NCI-H774 (cell line): Measurements from ENCODE around the gene PHTF2.
A peak's percentile ranks its signal among the peaks of the same experiment; 100 is the strongest.

Source experiments
- DNase-seq: peaks from one replicate; lab custom pipeline; 2025; lab: John Stamatoyannopoulos, UW

The PHTF2 gene

DNA sequence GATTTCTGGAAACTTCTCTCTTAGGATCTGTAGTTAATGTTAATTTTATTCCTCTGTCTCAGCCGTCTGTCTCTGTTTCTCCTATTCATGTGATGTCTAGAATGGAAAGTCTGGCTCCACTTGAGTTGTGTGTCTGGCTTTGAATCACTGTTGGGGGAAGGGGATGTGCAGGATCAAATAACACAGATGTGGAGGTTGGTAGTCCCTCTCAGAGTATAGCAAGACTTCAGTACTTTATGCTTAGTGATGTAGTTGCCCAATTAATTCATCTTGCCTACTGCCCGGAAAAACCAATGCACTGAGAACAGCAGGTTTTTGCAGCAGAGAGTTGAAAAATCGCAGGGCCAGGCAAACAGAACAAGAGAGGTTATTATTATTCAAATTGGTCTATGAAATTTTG is 79.2 kb downstream of the PHTF2 start:
- DNase-seq: no peak

DNA sequence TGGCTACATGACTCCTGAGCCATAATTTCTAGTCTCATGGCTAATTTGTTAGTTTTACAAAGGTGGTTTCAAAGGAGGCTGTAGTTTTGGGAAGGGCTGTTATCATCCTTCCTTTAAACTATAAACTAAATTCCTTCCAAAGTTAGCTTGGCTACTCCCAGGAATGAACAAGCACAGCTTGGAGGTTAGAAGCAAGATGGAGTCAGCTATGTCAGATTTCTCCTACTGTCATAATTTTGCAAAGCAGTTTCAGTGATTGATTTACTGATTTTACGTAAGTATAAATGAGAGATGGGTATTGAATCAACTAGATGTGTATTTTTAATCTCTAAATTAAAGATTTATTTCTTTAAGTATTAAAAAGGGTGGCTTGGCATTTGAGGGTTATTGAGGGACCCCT is 79.9 kb downstream of the PHTF2 start:
- DNase-seq: no peak

DNA sequence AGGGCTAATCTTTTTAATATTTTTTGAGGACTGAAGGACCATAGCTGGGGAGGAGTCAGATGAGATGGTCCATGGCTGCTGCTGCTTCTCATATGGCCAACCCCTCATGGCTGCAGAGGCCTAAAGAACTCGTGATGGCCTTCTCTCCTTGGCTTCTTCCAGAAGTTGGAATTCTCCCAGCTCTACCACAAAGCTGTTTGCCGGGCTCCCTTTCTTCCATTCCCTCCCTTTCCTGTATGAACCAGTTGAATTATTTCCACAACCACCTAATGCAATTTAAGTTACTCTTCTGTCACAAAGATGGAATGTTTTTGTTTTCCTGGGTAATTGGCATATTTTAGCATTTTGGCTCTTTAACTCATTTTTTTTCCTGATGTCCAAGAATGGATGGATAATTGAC is 80.7 kb downstream of the PHTF2 start:
- no peak for DNase-seq

DNA sequence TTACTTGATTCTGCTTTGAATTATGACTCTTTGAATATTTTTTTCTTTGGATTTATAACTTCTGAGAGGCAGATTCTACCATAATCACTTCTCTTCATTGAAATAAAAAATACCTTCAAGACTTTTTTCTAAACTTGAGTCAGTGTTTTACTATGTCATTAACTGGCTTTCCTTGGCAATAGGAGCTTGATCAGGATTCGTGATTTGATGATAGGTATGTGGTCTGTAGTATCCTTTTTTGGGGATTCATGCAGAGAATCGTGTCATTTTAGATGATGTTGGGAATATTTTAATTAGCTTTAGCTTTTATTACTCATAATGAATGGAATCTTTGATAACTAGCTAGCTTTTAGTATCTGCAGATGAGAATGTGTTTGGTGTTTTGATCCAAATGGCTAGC is 83.3 kb downstream of the PHTF2 start:
- no peak for DNase-seq

DNA sequence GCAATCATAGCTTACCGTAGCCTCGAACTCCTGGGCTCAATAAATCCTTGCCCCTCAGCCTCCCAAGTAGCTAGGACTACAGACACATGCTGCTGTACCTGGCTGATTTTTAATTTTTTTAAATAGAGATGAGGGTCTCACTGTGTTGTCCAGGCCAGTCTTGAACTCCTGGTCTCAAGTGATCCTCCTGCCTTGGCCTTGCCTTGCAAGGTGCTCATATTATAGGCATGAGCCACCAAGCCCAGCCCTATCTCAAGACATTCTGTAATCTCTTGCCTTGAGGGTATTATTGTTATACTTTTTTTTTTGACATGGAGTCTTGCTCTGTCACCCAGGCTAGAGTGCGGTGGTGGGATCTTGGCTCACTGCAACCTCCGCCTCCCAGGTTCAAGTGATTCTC is 86.6 kb downstream of the PHTF2 start:
- DNase-seq: no peak

DNA sequence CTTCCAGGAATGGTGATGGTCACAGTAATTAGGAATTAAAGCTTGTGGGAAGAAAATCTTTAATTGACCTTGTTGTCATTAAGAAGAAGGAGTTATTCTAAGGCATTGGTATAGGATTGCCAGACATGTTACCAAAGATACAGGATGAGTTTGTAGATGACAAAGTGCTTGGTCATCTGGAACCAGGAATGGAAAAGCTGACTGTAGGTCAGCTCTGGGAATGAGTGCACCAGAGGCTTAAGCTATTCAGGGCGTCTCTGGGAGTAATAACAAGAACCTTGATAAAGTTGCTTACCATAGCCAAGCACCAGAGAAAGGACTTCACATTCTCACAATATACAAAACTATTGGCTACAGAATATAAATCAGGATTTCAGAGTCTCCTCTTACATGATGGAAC is 89.0 kb downstream of the PHTF2 start:
- DNase-seq: no peak

DNA sequence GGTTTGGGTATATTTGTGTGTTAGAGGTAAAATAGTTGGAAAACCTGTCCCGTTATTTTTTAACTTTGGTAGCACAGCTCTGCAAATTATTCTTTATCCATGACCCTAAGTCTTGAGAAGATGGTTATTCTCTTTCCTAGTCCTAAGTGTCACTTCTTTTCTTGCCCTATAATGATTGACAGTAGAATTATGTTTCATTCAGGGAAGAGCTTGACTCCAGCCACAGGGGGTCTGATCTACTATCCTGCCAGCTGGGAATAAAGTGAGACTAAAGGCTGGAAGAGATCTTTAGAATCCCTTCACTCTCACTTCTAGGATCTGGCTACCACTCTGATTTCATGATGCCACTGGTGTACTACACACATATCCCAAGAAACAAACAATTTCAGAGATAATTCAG is 90.4 kb downstream of the PHTF2 start:
- DNase-seq: no peak

DNA sequence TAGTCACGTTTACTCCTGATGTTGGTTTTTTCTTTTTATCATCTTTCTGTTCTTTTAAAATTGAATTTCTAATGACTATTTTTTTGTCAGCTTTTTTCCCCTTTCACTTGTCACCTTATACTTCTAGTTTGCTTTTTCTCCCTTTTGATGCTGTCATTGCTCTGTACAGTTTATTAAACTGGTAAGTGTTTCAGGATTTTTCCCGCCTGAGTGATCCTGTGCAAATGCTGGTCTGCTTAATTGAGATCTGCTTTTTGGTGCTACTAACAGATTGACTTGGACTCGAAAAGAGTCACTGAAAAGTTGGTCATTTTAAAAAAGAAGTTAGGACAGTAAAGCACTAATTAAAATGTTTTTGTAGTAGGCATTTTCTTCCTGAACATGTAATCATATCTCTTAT is 95.2 kb downstream of the PHTF2 start:
- DNase-seq: no peak

DNA sequence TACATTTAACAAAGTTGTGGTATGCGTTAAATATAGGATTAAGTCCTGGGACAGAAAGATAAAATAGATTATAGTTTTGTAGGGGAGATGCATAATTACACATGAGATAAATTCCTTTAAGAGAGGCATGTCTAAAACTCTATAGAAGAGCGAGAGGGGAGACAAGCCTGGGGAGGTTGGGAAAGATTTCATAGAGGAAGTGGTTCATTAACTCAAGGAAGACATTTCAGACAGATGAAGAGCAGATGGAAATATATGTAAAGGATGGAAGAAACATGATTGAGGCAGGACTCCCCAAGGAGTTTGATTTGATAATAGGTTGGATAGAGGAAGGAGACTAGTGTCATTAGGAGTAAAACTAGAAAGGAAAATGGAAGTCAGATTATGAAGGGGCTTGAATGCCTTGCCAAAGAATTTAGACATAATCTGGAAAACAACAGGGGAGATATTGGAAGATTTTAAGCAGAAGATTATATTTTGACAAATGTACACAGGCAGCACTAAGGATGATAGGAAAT is 96.1 kb downstream of the PHTF2 start:
- no peak for DNase-seq

DNA sequence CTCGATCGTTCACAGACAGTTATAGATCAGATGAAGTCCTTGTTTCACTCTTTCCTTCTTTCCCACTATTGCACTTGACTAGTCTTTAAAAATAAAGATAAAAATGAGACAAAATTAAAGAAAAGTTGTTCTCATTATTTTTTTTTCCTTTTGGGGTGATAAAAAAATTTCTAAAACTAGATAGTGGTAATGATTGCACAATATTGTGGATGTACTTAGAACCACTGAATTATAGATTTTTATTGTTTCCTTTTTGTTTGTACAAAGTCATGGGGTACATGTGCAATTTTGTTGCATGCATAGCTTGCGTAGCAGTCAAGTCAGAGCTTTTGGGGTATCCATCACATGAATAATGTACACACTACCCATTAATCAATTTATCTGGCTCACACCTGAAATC is 97.3 kb downstream of the PHTF2 start:
- DNase-seq: no peak

DNA sequence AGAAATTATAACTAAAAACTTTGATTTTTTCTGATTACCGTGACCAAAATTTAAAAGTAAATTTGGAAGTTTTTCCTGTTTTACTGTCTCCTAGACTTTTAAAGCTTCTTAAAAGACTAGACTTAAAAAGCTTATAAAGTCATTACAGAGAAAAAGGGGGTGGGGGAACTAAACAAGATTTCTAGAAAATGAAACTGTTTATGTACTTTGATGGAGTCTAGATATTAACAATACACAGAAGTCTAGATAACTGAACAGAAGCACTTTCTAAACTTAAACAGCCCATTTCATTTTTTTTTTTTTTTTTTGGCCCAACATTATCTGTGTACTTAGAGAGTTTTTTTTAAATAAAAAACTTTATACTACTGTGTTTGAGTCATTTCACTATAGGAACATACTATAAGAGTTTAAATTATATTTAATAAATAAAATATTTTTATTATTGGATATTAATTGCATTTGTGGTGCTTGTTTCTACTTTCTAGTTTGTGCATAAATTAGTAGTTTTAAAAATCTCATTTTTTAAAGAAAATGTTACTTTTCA is 98.5 kb downstream of the PHTF2 start:
- no peak for DNase-seq

DNA sequence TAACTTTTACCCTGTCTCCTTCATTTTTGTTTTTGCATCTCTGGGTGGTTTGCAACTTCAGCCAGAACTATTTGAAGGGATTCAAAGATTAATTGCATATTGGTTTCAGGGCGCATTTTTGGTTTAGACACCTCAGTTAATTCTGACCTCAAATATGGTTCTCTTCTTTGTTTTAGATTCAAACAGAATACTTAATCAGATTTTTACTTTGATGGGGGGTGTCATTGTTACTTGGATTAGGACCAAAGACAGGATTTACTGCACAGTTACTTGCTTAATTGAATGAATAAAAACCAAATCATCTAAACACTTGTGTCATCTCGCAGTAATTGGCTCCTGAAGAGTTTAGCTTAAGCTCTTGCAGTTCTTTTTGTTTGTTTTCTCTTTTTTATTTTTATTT is 100.9 kb downstream of the PHTF2 start:
- no peak for DNase-seq

DNA sequence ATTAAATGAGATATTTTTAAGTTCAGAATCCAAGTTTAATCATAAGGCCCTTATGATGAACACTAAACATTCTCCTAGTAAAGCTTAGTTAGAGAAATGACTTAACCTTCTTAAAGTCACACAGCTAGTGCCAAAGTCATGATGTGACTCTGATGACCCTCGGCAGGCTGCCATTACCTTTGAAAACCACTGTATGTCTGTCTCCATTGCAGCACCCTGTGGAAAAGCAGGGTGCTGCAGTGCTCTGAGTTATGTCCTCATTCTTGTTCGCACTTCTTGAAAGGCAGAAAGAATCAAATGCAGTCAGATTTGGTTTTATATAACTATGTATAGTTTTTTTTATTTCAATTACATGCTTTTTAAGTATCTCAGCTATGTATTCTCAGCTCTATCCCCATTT is 105.0 kb downstream of the PHTF2 start:
- DNase-seq: no peak

DNA sequence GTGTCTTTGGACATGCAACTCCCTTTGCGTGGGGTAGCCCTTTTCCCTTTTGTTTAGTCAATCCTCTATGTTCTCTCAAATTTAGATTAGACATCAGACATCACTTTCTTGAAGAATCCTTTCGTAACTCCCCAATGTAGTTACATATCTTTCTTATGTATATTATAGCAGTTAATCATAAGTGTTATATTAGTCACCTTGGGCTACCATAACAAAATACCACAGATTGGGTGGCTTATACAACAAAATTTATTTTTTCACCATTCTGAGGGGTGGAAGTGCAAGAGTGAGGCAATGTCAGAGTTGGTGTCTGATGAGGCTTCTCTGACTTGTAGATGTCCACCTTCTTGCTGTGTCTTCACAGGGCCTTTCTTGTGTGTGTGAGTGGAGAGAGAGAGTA is 105.7 kb downstream of the PHTF2 start:
- no peak for DNase-seq

DNA sequence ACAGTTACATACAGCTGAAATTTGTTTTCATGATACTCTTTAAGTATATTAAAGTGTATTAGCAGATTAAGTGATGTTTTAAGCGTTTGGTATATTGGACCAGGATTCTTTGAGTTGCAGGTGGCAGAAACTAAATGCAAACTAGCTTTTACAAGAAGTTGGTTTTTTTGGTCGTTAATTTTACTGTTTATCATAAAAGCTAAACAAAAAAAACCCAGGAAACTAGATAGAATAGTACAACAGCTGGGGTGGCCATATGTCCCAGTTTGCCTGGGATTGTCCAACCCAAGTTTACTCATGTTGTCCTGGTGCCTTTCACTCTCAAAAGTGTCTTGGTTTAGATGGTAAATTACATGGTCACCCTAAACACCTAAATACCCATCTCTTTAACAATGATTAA is 108.7 kb downstream of the PHTF2 start:
- no peak for DNase-seq

DNA sequence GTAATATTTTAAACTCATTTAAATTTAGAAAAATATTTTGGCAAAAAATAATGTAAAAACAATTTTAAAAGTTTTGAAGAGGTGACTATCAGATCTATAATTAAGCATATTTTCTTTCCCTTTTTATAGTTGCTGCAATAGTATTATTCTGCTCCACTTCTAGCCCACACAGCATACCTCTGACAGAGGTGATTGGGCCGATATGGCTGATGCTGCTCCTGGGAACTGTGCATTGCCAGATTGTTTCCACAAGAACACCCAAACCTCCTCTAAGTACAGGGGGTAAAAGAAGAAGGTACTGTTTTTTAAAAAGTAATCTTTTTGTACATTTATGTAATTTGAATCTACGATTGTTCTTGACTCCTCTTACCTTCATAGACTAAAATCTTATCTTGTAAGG is 110.1 kb downstream of the PHTF2 start:
- no peak for DNase-seq

DNA sequence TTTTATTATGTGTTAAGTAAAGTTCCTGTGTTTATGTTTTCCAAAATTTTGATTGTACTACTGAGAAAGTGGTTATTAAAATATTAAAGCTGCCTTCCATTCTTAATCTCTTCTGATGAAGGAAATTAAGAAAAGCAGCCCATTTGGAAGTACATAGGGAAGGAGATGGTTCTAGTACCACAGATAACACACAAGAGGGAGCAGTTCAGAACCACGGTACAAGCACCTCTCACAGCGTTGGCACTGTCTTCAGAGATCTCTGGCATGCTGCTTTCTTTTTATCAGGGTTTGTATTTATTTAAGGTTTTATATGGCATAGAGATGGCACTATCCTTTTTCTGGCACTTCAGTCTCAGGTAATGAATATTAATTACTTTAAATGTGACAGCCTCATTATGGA is 111.6 kb downstream of the PHTF2 start:
- DNase-seq: no peak

DNA sequence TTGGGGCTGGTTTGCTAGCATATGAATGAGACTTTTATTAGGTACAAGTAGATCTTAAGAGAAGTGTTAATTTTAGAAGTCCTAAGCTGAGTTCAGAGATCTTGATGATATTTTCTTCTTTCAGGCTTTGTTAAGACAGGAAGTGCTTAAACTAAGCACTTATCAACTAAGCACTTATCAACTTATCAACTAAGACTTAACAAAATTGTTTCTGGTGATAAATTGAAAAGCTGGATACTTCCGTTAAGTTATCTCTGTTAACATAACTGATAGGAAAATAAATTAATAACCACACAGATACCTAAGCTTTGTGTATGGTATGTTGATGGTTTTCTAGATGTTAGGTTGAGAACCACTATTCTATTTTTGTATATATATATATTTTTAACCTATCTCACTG is 113.7 kb downstream of the PHTF2 start:
- no peak for DNase-seq

DNA sequence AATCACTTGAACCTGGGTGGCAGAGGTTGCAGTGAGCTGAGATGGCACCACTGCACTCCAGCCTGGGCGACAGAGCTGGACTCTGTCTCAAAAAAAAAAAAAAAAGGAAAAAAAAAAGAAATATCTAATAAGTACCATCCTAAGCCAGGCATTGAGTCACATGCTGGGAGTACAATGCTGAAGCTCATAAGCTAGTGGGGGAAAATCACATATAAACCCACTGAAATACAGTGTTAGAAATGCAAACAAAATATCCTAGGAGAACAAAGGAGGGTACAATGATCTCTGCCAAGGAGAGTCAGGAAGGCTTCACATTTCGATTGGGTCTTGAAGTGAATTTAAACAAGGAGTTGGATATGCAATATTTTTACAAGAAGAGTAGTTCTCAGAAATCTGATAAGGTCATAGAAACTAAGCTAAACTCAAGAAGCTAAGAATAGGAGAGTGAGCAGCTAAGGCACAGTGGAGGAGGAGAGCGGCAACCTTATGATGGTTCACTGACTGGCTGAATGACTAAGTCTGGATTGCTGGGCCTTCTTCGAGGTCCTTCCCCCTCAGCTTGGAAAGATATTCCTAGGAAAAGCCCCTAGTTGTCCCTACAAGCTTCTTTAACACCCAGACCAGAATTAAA is 115.5 kb downstream of the PHTF2 start:
- DNase-seq: no peak

DNA sequence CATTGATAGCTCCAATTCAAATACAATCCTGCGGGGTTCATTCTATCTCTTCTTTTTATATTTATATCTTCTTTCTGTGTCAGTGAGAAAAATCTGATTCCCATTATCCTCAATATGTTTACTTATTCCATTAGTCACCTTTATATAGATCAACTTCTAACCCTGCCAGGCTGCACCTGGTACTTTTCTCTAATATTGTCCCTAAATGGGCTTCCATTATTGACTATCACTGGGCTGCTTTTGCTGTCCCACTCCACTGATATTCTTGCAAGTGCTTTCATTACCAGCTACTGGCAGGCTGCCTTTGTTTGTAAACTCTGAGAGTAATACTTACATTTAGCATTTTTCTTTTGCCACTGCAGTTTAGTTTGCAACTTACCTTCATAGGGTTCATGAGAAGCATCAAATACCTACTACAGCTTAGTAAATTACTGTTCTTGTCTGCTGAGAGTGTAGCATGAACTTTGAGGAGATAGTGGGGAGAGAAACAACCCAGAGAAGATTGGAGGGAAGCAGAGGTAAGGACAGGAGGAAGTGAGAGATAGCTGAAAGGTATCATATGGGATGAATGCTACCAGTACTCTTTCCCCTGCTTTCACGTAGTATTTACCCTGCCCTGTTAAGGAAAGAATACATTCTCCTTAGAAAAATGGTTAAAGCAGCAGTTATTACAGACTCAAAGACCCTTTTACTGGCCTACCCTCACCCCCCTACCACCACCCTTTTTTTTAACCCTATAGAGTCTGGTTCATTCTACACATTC is 119.1 kb downstream of the PHTF2 start:
- peak; percentile 53 for DNase-seq

DNA sequence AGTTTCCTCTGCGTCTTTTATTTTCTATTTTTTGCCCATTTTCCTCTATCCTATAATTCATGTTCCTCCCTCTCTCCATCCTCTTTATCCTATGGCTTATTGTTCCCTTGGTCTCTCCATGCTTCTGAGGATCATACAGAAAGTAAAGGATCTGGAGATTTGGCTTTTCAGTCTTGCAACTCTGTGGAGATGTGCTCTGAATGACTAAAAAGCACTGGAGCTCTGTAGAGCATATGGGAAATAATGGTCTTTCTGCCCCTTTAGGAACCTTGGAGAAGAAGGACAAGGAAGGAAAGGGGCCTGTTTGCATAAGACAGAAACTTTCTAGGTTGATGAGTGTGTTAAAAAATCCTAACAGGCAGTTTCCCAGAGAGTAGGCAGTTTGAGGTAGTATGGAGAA is 120.1 kb downstream of the PHTF2 start:
- DNase-seq: no peak

DNA sequence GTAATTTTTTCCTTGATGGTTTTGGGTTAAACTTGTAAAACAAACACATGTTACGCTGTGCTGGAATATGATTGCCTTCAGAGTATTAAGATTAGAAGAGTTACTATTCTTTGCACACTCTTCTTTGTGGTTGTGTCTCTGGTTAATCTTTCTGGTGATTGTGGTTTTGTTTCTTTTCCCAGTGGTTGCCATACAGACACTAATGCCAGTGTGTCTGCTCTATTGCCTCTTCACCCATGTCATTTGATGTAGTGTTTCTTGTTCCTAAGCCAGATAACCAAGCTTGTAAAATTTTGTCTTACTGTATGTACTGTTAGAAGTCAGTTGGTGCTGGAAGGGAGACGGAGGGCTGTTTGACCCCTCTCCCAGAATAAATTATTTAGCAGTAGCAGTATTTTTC is 124.8 kb downstream of the PHTF2 start:
- DNase-seq: no peak

DNA sequence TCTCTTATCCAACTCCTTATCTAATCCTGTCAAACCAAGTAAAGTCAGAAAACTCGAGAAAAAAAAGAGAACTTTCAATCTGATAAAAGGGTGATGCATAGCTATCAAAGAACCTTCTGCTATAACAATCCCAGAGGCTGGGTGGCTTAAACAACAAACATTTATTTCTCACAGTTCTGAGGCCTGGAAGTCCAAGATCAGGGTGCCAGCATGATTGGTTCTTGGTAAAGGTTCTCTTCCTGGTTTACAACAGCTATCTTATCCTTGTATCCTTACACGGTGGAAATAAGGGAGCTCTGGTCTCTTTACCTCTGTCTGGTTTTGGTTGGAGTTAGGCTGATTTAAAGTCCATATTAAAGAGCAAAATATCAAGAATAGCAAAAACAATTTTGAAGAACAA is 131.9 kb downstream of the PHTF2 start:
- DNase-seq: no peak

DNA sequence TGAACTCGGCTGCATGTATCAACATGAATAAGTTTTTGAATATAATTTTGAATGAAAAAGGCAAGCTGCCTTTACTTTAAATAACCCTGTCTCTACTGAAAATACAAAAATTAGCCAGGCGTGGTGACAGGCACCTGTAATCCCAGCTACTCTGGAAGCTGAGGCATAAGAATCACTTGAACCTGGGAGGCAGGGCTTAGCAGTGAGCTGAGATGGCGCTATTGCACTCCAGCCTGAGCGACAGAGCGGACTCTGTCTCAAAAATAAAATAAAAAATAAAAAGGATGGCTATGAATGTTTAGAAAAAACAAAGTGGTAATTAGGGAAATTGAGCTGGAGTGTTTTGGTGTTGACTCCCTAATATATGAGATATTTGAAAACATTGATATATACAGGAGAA is 133.3 kb downstream of the PHTF2 start:
- DNase-seq: no peak
